Subcutaneous adipose tissue (tissue), 4 donors: Measurements from ENCODE around the gene CCDC30. TPM values are rescaled to one million over a fixed set of nuclear protein-coding genes. Genes with fewer than 3 reads are reported as not detected.

ENCODE experiments used
- total RNA-seq, 4 donors: library from RNA; depleted of rRNA; stranded (reverse); fragments of >200 nt; gene quantifications; one replicate each; pipeline ENCODE4 v1.1.0, GENCODE V29; 2016
- TF ChIP-seq, protein P1 (sequence below): fragments of 450-650 bp; IDR thresholded peaks from one replicate; pipeline ENCODE4 v1.5.1; 2016; ENCODE audit warnings: low read depth, mild to moderate bottlenecking, control low read depth, antibody characterized with exemption, moderate library complexity

Gene CCDC30
- total RNA-seq, 4 donors from 2014 or later: 1.9 to 3.9 (median 2.3) TPM

DNA sequence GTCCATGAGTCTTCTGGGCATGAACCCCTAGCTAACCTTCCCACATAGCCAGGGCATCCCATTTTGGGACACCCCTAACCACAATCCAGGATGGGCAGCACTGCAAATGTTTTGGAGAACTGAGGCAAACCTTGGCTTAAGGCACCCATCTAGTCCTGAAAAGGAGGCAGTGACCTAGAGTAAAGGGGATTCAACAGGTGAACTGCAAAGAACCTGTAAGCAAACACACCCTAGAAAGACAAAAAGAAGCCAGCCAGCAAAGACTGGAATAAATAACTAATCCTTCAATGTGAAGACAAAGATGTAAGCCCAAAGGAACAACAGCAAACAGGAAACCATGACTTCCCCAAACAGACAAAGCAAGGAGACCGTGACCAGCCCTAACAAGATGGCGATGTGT, 138.4 kb downstream of the CCDC30 start:
- TF ChIP-seq, protein P1, sequence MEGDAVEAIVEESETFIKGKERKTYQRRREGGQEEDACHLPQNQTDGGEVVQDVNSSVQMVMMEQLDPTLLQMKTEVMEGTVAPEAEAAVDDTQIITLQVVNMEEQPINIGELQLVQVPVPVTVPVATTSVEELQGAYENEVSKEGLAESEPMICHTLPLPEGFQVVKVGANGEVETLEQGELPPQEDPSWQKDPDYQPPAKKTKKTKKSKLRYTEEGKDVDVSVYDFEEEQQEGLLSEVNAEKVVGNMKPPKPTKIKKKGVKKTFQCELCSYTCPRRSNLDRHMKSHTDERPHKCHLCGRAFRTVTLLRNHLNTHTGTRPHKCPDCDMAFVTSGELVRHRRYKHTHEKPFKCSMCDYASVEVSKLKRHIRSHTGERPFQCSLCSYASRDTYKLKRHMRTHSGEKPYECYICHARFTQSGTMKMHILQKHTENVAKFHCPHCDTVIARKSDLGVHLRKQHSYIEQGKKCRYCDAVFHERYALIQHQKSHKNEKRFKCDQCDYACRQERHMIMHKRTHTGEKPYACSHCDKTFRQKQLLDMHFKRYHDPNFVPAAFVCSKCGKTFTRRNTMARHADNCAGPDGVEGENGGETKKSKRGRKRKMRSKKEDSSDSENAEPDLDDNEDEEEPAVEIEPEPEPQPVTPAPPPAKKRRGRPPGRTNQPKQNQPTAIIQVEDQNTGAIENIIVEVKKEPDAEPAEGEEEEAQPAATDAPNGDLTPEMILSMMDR: no peak

- TF ChIP-seq, protein P1: no peak
Measured at GRCh38 chr1:42613803-42614131, 150.7 kb downstream of the CCDC30 start.

DNA sequence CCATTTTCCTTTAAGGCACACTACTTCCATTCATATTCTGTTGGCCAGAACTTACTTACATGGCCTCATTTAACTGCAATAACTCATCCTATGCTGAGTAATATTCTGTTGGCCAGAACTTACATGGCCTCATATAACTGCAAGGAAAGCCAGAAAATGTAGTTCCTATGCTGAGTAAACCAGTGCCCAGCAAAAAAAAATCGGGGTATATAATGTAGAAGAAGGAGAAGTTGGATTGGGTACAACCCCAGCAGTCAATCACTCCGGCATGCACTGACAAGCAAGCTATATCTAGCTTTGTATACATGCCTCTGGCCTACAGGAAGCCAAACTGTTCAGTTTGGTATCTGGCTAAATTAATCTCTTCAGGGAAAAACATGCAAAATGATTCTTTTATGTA, 155.8 kb downstream of the CCDC30 start:
- TF ChIP-seq, protein P1: no peak

DNA sequence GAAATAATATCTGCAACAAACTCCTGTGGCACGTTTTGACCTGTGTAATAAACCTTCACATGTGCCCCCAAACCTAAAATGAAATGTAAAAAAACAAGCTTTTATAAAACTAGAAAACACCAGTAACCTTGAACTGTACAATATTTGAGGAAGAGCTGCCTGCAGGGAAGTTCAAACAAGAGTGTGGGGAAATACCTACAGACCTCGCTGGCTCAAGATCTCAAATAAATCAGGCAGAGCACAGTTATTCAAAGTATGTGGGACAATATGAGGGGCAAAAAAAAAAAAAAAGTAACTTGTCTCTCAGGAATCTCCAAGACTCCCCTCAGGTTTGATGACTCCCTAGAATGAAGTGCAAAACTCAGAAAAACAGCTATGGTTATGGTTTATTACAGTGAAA, 157.2 kb downstream of the CCDC30 start:
- TF ChIP-seq, protein P1: no peak

DNA sequence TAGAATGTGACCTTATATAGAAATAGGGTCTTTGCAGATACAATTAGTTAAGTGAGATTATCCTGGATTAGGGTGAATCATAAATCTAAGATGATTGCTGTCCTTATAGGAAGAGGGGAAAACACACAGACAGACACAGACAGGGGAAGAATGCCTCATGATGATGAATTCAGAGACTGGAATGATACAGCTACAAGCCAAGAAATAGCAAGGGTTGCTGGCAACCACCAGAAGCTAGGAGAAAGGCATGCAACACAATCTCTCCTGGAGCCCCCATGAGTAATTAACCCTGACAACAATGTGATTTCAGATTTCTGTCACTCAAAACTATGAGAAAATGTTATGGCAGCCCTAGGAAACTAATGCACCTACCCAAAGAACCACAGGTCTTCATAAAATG, 176.0 kb downstream of the CCDC30 start:
- TF ChIP-seq, protein P1: no peak

DNA sequence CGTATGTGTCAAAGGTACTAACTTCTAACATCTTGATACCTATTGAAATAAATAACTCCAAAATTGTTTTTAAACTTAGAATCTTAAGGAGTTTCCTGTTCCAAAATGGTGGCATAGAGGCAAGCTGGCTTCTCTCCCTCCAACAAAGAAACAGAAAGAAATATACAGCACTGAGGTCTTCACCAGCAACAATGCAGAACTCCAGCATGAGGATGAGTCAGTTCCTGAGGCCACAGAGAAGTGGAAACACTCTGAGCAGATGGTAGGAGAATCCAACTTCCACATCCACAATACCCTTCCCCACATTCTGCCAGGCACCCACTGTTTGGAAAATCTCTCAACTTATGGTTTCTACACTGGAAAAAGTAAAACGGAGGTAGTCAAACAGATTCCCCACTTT, 183.0 kb downstream of the CCDC30 start:
- TF ChIP-seq, protein P1: no peak

DNA sequence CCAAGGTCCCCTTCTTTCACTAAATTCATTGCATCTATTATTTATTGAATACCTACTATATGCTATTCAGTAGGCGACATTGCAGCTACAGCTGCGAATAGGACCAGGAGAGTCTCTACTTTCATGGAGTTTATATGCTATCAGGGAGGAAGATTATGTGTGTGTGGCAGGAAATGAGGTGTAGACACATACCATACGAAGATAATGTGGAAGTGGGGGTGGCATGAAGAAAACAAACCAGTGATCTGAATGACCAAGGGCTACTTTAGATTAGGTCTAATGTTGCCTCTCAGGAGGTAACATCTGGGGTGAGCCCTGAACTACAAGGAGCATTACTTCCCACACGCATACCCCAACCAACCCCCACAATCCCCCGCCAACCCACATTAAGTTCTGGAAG, 194.1 kb downstream of the CCDC30 start:
- TF ChIP-seq, protein P1: no peak
